K562 (cell line): Measurements from ENCODE around the gene LDLR. TPM values are rescaled to one million over a fixed set of nuclear protein-coding genes. Genes with fewer than 3 reads are reported as not detected.
A peak's percentile ranks its signal among the peaks of the same experiment; 100 is the strongest.

Experiments used
- ATF1 ChIP-seq, 2 experiments: fragments of 450-650 bp in 1 of 2; IDR thresholded peaks; 2 replicates each; pipeline ENCODE4 v1.6.1; 2016; ENCODE audit warnings: missing compliant biosample characterization in 1 of 2, missing genetic modification characterization in 1 of 2
- BACH1 ChIP-seq: fragments of 200-800 bp; sonication (Bioruptor generic); IDR thresholded peaks from 2 replicates; pipeline ENCODE4 v1.6.1; 2016; ENCODE audit warnings: missing genetic modification characterization, missing compliant biosample characterization
- CREB1 ChIP-seq, 2 experiments: sonication (generic) in 1 of 2; formaldehyde crosslinking in 1 of 2; IDR thresholded peaks; 2 replicates each; pipeline versions ENCODE4 v1.6.1 to v1.8.0; 2012 to 2022; ENCODE audit warnings: inconsistent platforms in 1 of 2, mild to moderate bottlenecking in 1 of 2, missing genetic modification reagents in 1 of 2, moderate library complexity in 1 of 2
- FIP1L1 ChIP-seq: fragments of 200-400 bp; formaldehyde crosslinking; IDR thresholded peaks from 2 replicates; pipeline ENCODE4 v1.6.1; 2018; ENCODE audit warnings: mild to moderate bottlenecking, low read depth, low read length; ENCODE audit not compliant: poor library complexity, severe bottlenecking
- JUN ChIP-seq, 2 experiments: sonication (generic) in 1 of 2; formaldehyde crosslinking in 1 of 2; IDR thresholded peaks; 2 replicates each; pipeline versions ENCODE4 v1.6.1 to v1.8.0; 2012 to 2022; ENCODE audit warnings: borderline replicate concordance in 2 of 2, mild to moderate bottlenecking in 2 of 2, improper control_type of control experiment in 1 of 2, low read depth in 1 of 2, low read length in 1 of 2, missing genetic modification reagents in 1 of 2
- RB1 ChIP-seq: fragments of 450-650 bp; IDR thresholded peaks from 2 replicates; pipeline ENCODE4 v1.6.1; 2017; ENCODE audit warnings: low read depth, mild to moderate bottlenecking
- RBFOX2 ChIP-seq: fragments of 200-400 bp; formaldehyde crosslinking; IDR thresholded peaks from 2 replicates; pipeline ENCODE4 v1.6.1; 2017; ENCODE audit warnings: low read depth, mild to moderate bottlenecking, low read length, moderate library complexity
- RFX7 ChIP-seq: fragments of 250-450 bp; sonication (Bioruptor Pico); IDR thresholded peaks from 2 replicates; pipeline ENCODE4 v1.5.1; 2021; ENCODE audit warnings: mild to moderate bottlenecking
- TEAD1 ChIP-seq, 2 experiments: fragments of 450-650 bp in 1 of 2; sonication (generic) in 1 of 2; formaldehyde crosslinking; IDR thresholded peaks; 2 replicates each; pipeline versions ENCODE4 v1.4.0 to v1.8.0; 2020 to 2022; ENCODE audit warnings: mild to moderate bottlenecking in 2 of 2, missing genetic modification reagents in 1 of 2
- ZNF311 ChIP-seq: fragments of 250-450 bp; sonication (Bioruptor Pico); IDR thresholded peaks from 2 replicates; pipeline ENCODE4 v1.4.0; 2020; ENCODE audit warnings: mild to moderate bottlenecking, moderate library complexity
- ZNF699 ChIP-seq: fragments of 250-450 bp; sonication (Bioruptor Pico); IDR thresholded peaks from 2 replicates; pipeline ENCODE4 v1.8.0; 2021; ENCODE audit warnings: mild to moderate bottlenecking, moderate library complexity; ENCODE audit not compliant: insufficient replicate concordance
- polyA plus RNA-seq, 8 experiments: library from polyadenylated mRNA; depleted of rRNA in 4 of 8; stranded (reverse) in 5 of 8; unstranded in 3 of 8; fragments of >200 nt; fragmentation: Nextera tagmentation in 2 of 8; fragmentation: Illumina TruSeq in 1 of 8; extraction: Ambion mirVana in 2 of 8; extraction: Trizol in 1 of 8; gene quantifications; 2 replicates each; pipeline versions ENCODE4 v1.2.1 to v1.2.3, GENCODE V29; 2011 to 2014; ENCODE audit warnings: inconsistent platforms in 1 of 8, missing spikeins in 1 of 8
- total RNA-seq, 7 experiments: library from RNA; depleted of rRNA in 6 of 7; stranded (reverse); fragments of >200 nt in 6 of 7; fragmentation: Illumina TruSeq in 2 of 7; extraction: Trizol in 2 of 7; gene quantifications; 2 replicates each; pipeline versions ENCODE4 v1.2.1 to v1.2.3, GENCODE V29; 2011 to 2021; ENCODE audit warnings: low replicate concordance in 1 of 7
- TF ChIP-seq, protein P1 (sequence below): sonication (generic); formaldehyde crosslinking; IDR thresholded peaks from 2 replicates; pipeline ENCODE4 v1.9.0; 2022; ENCODE audit warnings: mild to moderate bottlenecking, missing genetic modification reagents
- TF ChIP-seq, protein P2 (sequence below): sonication (generic); formaldehyde crosslinking; IDR thresholded peaks from 2 replicates; pipeline ENCODE4 v1.8.0; 2023; ENCODE audit warnings: mild to moderate bottlenecking, missing genetic modification reagents
- TF ChIP-seq, protein P3 (sequence below), 2 experiments: fragments of 450-650 bp; IDR thresholded peaks; 2 replicates each; pipeline ENCODE4 v1.6.1; 2016
- TF ChIP-seq, protein P4 (sequence below): fragments of 450-650 bp; formaldehyde crosslinking; IDR thresholded peaks from 2 replicates; pipeline ENCODE4 v1.4.0; 2020; ENCODE audit warnings: mild to moderate bottlenecking
- TF ChIP-seq, protein P5 (sequence below): fragments of 200-800 bp; sonication (Bioruptor generic); IDR thresholded peaks from 2 replicates; pipeline ENCODE4 v1.6.1; 2017; ENCODE audit warnings: missing genetic modification characterization, missing compliant biosample characterization
- TF ChIP-seq, protein P6 (sequence below): sonication (generic); formaldehyde crosslinking; IDR thresholded peaks from 2 replicates; pipeline ENCODE4 v1.8.1; 2022; ENCODE audit warnings: missing genetic modification reagents

Gene LDLR
- total and polyA plus RNA-seq, 9 of the 15 experiments (the other 6 are each of a cell fraction or from before 2014, with no cell fraction given) = 19.9 to 114 (median 56.3) TPM

DNA sequence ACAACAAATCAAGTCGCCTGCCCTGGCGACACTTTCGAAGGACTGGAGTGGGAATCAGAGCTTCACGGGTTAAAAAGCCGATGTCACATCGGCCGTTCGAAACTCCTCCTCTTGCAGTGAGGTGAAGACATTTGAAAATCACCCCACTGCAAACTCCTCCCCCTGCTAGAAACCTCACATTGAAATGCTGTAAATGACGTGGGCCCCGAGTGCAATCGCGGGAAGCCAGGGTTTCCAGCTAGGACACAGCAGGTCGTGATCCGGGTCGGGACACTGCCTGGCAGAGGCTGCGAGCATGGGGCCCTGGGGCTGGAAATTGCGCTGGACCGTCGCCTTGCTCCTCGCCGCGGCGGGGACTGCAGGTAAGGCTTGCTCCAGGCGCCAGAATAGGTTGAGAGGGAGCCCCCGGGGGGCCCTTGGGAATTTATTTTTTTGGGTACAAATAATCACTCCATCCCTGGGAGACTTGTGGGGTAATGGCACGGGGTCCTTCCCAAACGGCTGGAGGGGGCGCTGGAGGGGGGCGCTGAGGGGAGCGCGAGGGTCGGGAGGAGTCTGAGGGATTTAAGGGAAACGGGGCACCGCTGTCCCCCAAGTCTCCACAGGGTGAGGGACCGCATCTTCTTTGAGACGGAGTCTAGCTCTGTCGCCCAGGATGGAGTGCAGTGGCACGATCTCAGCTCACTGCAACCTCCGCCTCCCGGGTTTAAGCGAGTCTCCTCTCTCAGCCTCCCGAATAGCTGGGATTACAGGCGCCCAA, at the start of gene LDLR (continued):
- TF ChIP-seq, protein P1, sequence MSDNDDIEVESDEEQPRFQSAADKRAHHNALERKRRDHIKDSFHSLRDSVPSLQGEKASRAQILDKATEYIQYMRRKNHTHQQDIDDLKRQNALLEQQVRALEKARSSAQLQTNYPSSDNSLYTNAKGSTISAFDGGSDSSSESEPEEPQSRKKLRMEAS (CRISPR knock-in tag) = peak; percentile 66; the same call in 1 of the 2 replicates
- no peak for TF ChIP-seq BACH1 (tag)
- peak; percentile 43 for TF ChIP-seq FIP1L1
- TF ChIP-seq, protein P2, sequence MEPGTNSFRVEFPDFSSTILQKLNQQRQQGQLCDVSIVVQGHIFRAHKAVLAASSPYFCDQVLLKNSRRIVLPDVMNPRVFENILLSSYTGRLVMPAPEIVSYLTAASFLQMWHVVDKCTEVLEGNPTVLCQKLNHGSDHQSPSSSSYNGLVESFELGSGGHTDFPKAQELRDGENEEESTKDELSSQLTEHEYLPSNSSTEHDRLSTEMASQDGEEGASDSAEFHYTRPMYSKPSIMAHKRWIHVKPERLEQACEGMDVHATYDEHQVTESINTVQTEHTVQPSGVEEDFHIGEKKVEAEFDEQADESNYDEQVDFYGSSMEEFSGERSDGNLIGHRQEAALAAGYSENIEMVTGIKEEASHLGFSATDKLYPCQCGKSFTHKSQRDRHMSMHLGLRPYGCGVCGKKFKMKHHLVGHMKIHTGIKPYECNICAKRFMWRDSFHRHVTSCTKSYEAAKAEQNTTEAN = no peak
- TF ChIP-seq CREB1 (IDR thresholded peaks at IDR 0.05) = peak; percentile 82
- peak; percentile 85 for TF ChIP-seq CREB1 (CRISPR knock-in tag; IDR thresholded peaks at IDR 0.05)
- TF ChIP-seq RFX7 = no peak
- no peak for TF ChIP-seq ATF1 (CRISPR knock-in tag; IDR thresholded peaks at IDR 0.05)
- TF ChIP-seq ATF1 (tag; IDR thresholded peaks at IDR 0.05) = peak; percentile 95
- peak; percentile 69; the same call in 1 of the 2 replicates for TF ChIP-seq JUN (IDR thresholded peaks at IDR 0.05; ENCODE audit: borderline replicate concordance, low read depth, low read length)
- TF ChIP-seq JUN (CRISPR knock-in tag; IDR thresholded peaks at IDR 0.05; ENCODE audit: borderline replicate concordance) = no peak
- peak; percentile 44; the same call in 1 of the 2 replicates for TF ChIP-seq RB1
- no peak for TF ChIP-seq ZNF699
- peak; percentile 93 for TF ChIP-seq RBFOX2
- TF ChIP-seq, protein P3, sequence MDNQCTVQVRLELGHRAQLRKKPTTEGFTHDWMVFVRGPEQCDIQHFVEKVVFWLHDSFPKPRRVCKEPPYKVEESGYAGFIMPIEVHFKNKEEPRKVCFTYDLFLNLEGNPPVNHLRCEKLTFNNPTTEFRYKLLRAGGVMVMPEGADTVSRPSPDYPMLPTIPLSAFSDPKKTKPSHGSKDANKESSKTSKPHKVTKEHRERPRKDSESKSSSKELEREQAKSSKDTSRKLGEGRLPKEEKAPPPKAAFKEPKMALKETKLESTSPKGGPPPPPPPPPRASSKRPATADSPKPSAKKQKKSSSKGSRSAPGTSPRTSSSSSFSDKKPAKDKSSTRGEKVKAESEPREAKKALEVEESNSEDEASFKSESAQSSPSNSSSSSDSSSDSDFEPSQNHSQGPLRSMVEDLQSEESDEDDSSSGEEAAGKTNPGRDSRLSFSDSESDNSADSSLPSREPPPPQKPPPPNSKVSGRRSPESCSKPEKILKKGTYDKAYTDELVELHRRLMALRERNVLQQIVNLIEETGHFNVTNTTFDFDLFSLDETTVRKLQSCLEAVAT (IDR thresholded peaks at IDR 0.05) = peak; percentile 22 to 70; a peak in 2 of 4 replicates
- TF ChIP-seq, protein P4, sequence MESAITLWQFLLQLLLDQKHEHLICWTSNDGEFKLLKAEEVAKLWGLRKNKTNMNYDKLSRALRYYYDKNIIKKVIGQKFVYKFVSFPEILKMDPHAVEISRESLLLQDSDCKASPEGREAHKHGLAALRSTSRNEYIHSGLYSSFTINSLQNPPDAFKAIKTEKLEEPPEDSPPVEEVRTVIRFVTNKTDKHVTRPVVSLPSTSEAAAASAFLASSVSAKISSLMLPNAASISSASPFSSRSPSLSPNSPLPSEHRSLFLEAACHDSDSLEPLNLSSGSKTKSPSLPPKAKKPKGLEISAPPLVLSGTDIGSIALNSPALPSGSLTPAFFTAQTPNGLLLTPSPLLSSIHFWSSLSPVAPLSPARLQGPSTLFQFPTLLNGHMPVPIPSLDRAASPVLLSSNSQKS (CRISPR knock-in tag) = no peak
- TF ChIP-seq TEAD1 (CRISPR knock-in tag; IDR thresholded peaks at IDR 0.05) = 0 out of 4 replicates have a peak, but pooled peaks of 1 of the 2 experiments have one; percentile 22
- TF ChIP-seq, protein P5, sequence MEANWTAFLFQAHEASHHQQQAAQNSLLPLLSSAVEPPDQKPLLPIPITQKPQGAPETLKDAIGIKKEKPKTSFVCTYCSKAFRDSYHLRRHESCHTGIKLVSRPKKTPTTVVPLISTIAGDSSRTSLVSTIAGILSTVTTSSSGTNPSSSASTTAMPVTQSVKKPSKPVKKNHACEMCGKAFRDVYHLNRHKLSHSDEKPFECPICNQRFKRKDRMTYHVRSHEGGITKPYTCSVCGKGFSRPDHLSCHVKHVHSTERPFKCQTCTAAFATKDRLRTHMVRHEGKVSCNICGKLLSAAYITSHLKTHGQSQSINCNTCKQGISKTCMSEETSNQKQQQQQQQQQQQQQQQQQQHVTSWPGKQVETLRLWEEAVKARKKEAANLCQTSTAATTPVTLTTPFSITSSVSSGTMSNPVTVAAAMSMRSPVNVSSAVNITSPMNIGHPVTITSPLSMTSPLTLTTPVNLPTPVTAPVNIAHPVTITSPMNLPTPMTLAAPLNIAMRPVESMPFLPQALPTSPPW (CRISPR knock-in tag) = peak; percentile 65
- TF ChIP-seq, protein P6, sequence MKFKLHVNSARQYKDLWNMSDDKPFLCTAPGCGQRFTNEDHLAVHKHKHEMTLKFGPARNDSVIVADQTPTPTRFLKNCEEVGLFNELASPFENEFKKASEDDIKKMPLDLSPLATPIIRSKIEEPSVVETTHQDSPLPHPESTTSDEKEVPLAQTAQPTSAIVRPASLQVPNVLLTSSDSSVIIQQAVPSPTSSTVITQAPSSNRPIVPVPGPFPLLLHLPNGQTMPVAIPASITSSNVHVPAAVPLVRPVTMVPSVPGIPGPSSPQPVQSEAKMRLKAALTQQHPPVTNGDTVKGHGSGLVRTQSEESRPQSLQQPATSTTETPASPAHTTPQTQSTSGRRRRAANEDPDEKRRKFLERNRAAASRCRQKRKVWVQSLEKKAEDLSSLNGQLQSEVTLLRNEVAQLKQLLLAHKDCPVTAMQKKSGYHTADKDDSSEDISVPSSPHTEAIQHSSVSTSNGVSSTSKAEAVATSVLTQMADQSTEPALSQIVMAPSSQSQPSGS (CRISPR knock-in tag) = no peak
- no peak for TF ChIP-seq ZNF311
